Activated B cell treated with CpG ODN at 0.5 μM for 24 hours (primary cell): ENCODE measurements around the gene TMBIM1. TPM values are rescaled to one million over a fixed set of nuclear protein-coding genes. Genes with fewer than 3 reads are reported as not detected.
A peak's percentile ranks its signal among the peaks of the same experiment; 100 is the strongest.

ENCODE experiments used
- ATAC-seq: fragments of 200-7000 bp; cut with Tn5 transposase; one replicate; pipeline ENCODE4 v1.10.0; 2021; ENCODE audit warnings: low read depth, mild to moderate bottlenecking, moderate library complexity
- CTCF ChIA-PET: fragments of 350-600 bp; sonication (Branson Sonifier 250); formaldehyde crosslinking; loops from one replicate; lab custom pipeline; 2021; ENCODE audit warnings: antibody characterized with exemption; lab: Charles Lee
- POLR2A ChIA-PET: fragments of 350-600 bp; sonication (Branson Sonifier 250); formaldehyde crosslinking; loops from one replicate; lab custom pipeline; 2021; ENCODE audit warnings: antibody characterized with exemption; lab: Charles Lee
- DNase-seq: peaks from one replicate; pipeline ENCODE4 v3.0.0; 2022
- H3K27ac Mint-ChIP-seq: one replicate; pipeline ENCODE4 v1.8.0; 2020; ENCODE audit warnings: mixed read lengths
- H3K27me3 Mint-ChIP-seq: one replicate; pipeline ENCODE4 v1.8.0; 2021; ENCODE audit warnings: mixed read lengths
- H3K36me3 Mint-ChIP-seq: one replicate; pipeline ENCODE4 v1.8.0; 2021; ENCODE audit warnings: low read depth, mixed read lengths
- H3K4me1 Mint-ChIP-seq: one replicate; pipeline ENCODE4 v1.8.0; 2021; ENCODE audit warnings: mixed read lengths
- H3K4me3 Mint-ChIP-seq: one replicate; pipeline ENCODE4 v1.8.0; 2020; ENCODE audit warnings: mild to moderate bottlenecking, mixed read lengths
- H3K9me3 Mint-ChIP-seq: one replicate; pipeline ENCODE4 v1.8.0; 2020; ENCODE audit warnings: mixed read lengths
- intact Hi-C: fragments of 100-400 bp; cut with micrococcal nuclease; formaldehyde crosslinking; loops from one replicate; pipeline ENCODE4 v1.15.1; 2024
- total RNA-seq: library from RNA; stranded (reverse); gene quantifications from 2 replicates; pipeline ENCODE4 v1.2.3, GENCODE V29; 2022
- TF ChIP-seq, protein P1 (sequence below): fragments of 200-600 bp; IDR thresholded peaks from one replicate; pipeline ENCODE4 v1.8.0; 2022; ENCODE audit warnings: antibody characterized with exemption, mild to moderate bottlenecking

TMBIM1 gene
- total RNA-seq, 1 donor from 2014 or later, result 45.0 TPM

DNA sequence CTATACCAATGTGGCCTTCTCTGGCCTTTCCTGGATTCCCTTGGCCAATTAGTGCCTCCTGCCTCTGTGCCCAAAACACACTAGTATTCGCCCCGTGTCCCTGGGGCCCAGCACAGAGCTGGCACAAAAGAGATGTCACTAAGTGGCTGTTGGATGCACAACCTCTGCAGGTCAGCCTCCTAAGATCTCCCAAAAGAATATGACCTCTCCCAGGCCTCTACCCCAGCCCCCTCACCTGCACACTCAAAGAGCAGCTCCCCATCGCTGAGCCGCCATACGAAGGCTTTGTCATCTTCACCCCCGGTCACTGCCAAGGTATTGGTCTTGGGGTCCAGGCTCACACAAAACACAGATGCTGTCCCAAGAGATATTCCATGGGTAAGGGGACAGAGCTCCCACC lies 25.0 kb downstream of the TMBIM1 start:
- Mint-ChIP-seq H3K9me3 (no peaks in the 10 kb centered on the region), H3K36me3 (peaks cover 57% of the 10 kb centered on the region), H3K4me1 (peaks cover 52% of the 10 kb centered on the region), H3K4me3 (no peak overlapping the region), H3K27ac (no peak overlapping the region), H3K27me3 (no peaks in the 10 kb centered on the region)
- TF ChIP-seq, protein P1, sequence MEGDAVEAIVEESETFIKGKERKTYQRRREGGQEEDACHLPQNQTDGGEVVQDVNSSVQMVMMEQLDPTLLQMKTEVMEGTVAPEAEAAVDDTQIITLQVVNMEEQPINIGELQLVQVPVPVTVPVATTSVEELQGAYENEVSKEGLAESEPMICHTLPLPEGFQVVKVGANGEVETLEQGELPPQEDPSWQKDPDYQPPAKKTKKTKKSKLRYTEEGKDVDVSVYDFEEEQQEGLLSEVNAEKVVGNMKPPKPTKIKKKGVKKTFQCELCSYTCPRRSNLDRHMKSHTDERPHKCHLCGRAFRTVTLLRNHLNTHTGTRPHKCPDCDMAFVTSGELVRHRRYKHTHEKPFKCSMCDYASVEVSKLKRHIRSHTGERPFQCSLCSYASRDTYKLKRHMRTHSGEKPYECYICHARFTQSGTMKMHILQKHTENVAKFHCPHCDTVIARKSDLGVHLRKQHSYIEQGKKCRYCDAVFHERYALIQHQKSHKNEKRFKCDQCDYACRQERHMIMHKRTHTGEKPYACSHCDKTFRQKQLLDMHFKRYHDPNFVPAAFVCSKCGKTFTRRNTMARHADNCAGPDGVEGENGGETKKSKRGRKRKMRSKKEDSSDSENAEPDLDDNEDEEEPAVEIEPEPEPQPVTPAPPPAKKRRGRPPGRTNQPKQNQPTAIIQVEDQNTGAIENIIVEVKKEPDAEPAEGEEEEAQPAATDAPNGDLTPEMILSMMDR, result no peak
- ATAC-seq, result no peak
- CTCF ChIA-PET, result interaction anchor here (2.8 kb wide), 1 partner anchor 10 kb away, joined by 9 read pairs; no protein-coding TSS in a partner anchor
- intact Hi-C loops, result no loop called here
- POLR2A ChIA-PET, result interaction anchor here (1.0 to 1.2 kb wide), 2 partner anchors 49 to 939 kb away, joined by 3 read pairs; partner anchors contain the start of gene ZFAND2B
- no peak for DNase-seq

DNA sequence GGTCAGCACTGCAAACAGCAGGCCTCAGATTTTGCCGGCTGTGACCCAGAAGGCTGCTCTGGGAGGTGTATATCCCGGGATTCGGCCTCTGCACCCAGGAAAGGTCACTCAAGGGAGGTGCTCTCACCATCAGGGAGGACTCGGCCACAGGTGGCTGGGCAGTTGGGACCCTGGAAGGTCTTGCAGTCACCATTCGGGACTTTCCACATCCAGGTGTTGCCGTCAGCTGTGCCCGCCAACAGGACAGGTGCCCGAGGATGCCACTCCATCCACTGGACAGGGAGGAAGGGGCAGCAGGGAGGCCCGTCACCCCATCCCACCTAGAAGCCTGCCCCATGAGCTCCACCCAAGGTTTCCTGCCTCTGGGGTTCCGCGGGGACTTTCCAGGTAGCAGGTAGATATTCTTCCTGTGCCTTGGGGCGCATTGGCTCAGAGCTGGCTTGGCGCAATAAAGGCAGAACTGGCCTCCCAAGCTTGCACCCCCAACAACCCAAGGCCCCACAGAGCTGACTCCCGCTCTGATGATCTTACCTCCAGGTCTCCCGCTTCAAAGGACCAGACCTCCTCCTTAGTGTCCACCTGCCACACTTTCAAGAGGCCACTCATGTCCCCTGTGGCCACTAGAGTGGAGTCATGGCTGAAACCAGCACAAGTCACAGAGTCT lies 25.9 kb downstream of the TMBIM1 start:
- no peak overlapping the region for H3K27ac Mint-ChIP-seq
- ATAC-seq (no peak), DNase-seq (no peak)
- ChIA-PET CTCF (interaction anchor here (2.8 kb wide), 1 partner anchor 9 kb away, joined by 9 read pairs; no protein-coding TSS in a partner anchor), POLR2A (interaction anchor here (1.0 kb wide), 1 partner anchor 9 kb away, joined by 3 read pairs; no protein-coding TSS in a partner anchor)
- TF ChIP-seq, protein P1, result no peak
- H3K4me1 Mint-ChIP-seq, result peaks cover 52% of the 10 kb centered on the region
- no peaks in the 10 kb centered on the region for H3K27me3 Mint-ChIP-seq
- peaks cover 54% of the 10 kb centered on the region for H3K36me3 Mint-ChIP-seq
- H3K4me3 Mint-ChIP-seq, result no peak overlapping the region
- intact Hi-C loops, result no loop called here
- no peaks in the 10 kb centered on the region for H3K9me3 Mint-ChIP-seq

DNA sequence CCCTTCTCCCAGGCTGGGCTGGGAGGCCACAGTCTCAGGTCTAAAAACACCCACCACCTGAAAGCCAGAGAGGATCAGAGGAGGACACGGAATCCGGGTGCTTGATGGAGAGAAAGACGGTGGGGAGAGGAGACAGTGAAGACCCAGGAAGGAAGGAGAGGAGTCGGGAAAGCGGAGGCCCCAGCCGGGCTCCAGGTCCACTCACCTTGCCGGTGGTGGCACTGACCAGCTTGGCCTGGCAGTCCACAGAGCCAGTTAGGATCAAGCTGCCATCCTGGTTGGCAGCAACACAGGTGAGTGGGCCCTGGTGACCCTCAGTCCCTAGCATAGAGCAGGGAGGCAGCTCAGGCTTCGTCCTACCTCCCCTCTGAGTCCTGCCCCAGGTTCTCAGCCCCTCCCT lies 26.7 kb downstream of the TMBIM1 start:
- TF ChIP-seq, protein P1, result no peak
- DNase-seq (no peak), ATAC-seq (no peak)
- ChIA-PET CTCF (no interaction called here), POLR2A (interaction anchor here (0.7 kb wide), 1 partner anchor 49 kb away, joined by 3 read pairs; no protein-coding TSS in a partner anchor)
- Mint-ChIP-seq H3K27ac (peak overlapping the region; percentile 10), H3K27me3 (no peaks in the 10 kb centered on the region), H3K36me3 (peaks cover 54% of the 10 kb centered on the region), H3K4me1 (peaks cover 52% of the 10 kb centered on the region), H3K9me3 (no peaks in the 10 kb centered on the region), H3K4me3 (no peak overlapping the region)
- intact Hi-C loops, result no loop called here

DNA sequence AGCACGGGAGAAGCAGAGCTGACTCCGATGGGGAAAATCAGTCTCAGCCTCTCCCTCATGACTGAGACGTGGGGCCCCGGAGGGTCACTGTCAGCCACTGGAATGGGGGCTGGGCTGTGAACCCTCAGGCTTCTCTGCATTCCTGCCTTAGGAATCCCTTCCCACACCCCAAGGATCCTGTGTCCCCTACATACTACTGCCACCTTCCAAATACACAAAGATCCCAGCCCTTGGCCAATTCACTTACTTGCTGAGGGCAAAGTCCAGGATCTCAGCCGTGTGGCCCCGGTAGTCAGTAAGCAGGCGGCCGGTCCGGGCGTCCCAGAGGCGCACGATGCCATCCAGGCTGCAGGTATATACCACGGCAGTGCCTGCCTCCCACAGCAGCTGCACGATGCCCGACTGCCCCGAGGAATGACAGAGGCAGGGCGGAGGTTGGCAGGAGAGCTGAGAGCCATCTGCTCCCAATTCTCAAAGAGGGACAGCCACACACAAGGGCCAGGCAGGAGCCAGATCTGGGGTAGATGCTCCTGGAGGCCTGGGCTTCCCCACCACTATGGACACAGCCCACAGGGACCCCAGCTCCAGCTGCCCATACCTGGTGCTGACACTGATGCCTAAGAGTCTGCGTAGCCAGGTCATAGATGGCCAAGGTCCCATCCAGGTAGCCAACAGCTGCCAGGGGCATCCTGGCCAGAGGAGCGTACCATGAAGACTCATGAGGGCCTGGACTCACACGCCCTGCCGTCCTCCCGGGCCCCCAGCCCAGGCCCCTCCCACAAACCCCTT lies 27.3 kb downstream of the TMBIM1 start:
- peaks cover 52% of the 10 kb centered on the region for H3K36me3 Mint-ChIP-seq

More for the DNA sequence above, 27.3 kb downstream of the TMBIM1 start:
- TF ChIP-seq, protein P1, result no peak
- POLR2A ChIA-PET, result interaction anchor here (0.7 kb wide), 1 partner anchor 48 kb away, joined by 3 read pairs; no protein-coding TSS in a partner anchor
- no peaks in the 10 kb centered on the region for H3K9me3 Mint-ChIP-seq
- no peak for DNase-seq
- no peak for ATAC-seq
- peak overlapping the region; percentile 10 for H3K27ac Mint-ChIP-seq
- no peaks in the 10 kb centered on the region for H3K27me3 Mint-ChIP-seq
- no peak overlapping the region for H3K4me3 Mint-ChIP-seq
- H3K4me1 Mint-ChIP-seq, result peaks cover 54% of the 10 kb centered on the region
- intact Hi-C loops, result no loop called here
- CTCF ChIA-PET, result no interaction called here
